ENCODE data around the gene PTMS. TPM values are rescaled to one million over a fixed set of nuclear protein-coding genes. Genes with fewer than 3 reads are reported as not detected.

The PTMS gene
- total and polyA plus RNA-seq, 2 experiments from 2014 or later = 290 to 467 TPM

GRCh38 chr12:6763380-6763779 is 2.8 kb upstream of the PTMS start:
- Histone ChIP-seq H3K27me3 (no peaks in the 10 kb centered on the region), H3K4me3 (no peak overlapping the region), H3K27ac (peak overlapping the region; percentile 95), H3K4me1 (ENCODE audit: low read depth) (peaks cover 24% of the 10 kb centered on the region), H3K36me3 (no peaks in the 10 kb centered on the region), H3K9me3 (ENCODE audit: low read depth) (no peaks in the 10 kb centered on the region)
- no peak for TF ChIP-seq CTCF (IDR thresholded peaks at IDR 0.05; ENCODE audit: low read depth, low read length)
- DNase-seq (ENCODE audit: low read depth in 1 of 2, low spot score in 1 of 2) = no peak

- Histone ChIP-seq H3K9me3 (ENCODE audit: low read depth) (no peaks in the 10 kb centered on the region), H3K4me1 (ENCODE audit: low read depth) (peaks cover 30% of the 10 kb centered on the region), H3K27me3 (no peaks in the 10 kb centered on the region), H3K27ac (peak overlapping the region; percentile 95), H3K36me3 (no peaks in the 10 kb centered on the region), H3K4me3 (peak overlapping the region; percentile 93)
- TF ChIP-seq CTCF (IDR thresholded peaks at IDR 0.05; ENCODE audit: low read depth, low read length) = no peak
- peak; percentile 97 to 99 for DNase-seq (ENCODE audit: low read depth in 1 of 2, low spot score in 1 of 2)
Measured at GRCh38 chr12:6764011-6764828, 1.9 kb upstream of the PTMS start.

- H3K9me3 ChIP-seq (ENCODE audit: low read depth) = no peaks in the 10 kb centered on the region
- DNase-seq (ENCODE audit: low read depth in 1 of 2, low spot score in 1 of 2) = no peak
- H3K36me3 ChIP-seq = no peaks in the 10 kb centered on the region
- peaks cover 30% of the 10 kb centered on the region for H3K4me1 ChIP-seq (ENCODE audit: low read depth)
- peak overlapping the region; percentile 93 for H3K4me3 ChIP-seq
- H3K27ac ChIP-seq = peak overlapping the region; percentile 95
- TF ChIP-seq CTCF (IDR thresholded peaks at IDR 0.05; ENCODE audit: low read depth, low read length) = no peak
- no peaks in the 10 kb centered on the region for H3K27me3 ChIP-seq
Measured at GRCh38 chr12:6765048-6765633, 1.0 kb upstream of the PTMS start.

GRCh38 chr12:6766651-6767349 is 637 bp downstream of the PTMS start:
- H3K4me3 ChIP-seq = peak overlapping the region; percentile 93
- H3K27me3 ChIP-seq = no peaks in the 10 kb centered on the region
- peak; percentile 76 to 89 for DNase-seq (ENCODE audit: low read depth in 1 of 2, low spot score in 1 of 2)
- no peaks in the 10 kb centered on the region for H3K9me3 ChIP-seq (ENCODE audit: low read depth)
- H3K4me1 ChIP-seq (ENCODE audit: low read depth) = peaks cover 30% of the 10 kb centered on the region
- H3K27ac ChIP-seq = peak overlapping the region; percentile 95
- TF ChIP-seq CTCF (IDR thresholded peaks at IDR 0.05; ENCODE audit: low read depth, low read length) = peak; percentile 50
- H3K36me3 ChIP-seq = no peaks in the 10 kb centered on the region

- DNase-seq (ENCODE audit: low read depth in 1 of 2, low spot score in 1 of 2) = peak; percentile 44 to 51
- peaks cover 30% of the 10 kb centered on the region for H3K4me1 ChIP-seq (ENCODE audit: low read depth)
- no peaks in the 10 kb centered on the region for H3K36me3 ChIP-seq
- H3K27me3 ChIP-seq = peaks cover 8% of the 10 kb centered on the region
- H3K9me3 ChIP-seq (ENCODE audit: low read depth) = no peaks in the 10 kb centered on the region
- peak overlapping the region; percentile 95 for H3K27ac ChIP-seq
- H3K4me3 ChIP-seq = peak overlapping the region; percentile 93
- TF ChIP-seq CTCF (IDR thresholded peaks at IDR 0.05; ENCODE audit: low read depth, low read length) = no peak
Measured at GRCh38 chr12:6767353-6768319, 1.5 kb downstream of the PTMS start.

Data from cardiac muscle cell (in vitro differentiated cells and primary cell).